GM18502 (cell line): ENCODE data around the gene CXCR6.

Experiments used
- ATAC-seq: cut with Tn5 transposase; IDR thresholded peaks from one replicate; pipeline ENCODE4 v1.9.1; 2021; ENCODE audit warnings: mild to moderate bottlenecking; ENCODE audit not compliant: unreplicated experiment, poor library complexity

Gene CXCR6

GRCh38 chr3:45966371-45966791, 23.1 kb downstream of the CXCR6 start:
- ATAC-seq = no peak

- ATAC-seq = no peak
These were observed 23.8 kb downstream of the CXCR6 start for GRCh38 chr3:45966950-45967640.

GRCh38 chr3:45967724-45968123, 24.5 kb downstream of the CXCR6 start:
- ATAC-seq = no peak

GRCh38 chr3:45968149-45968548, 24.9 kb downstream of the CXCR6 start:
- no peak for ATAC-seq

GRCh38 chr3:45968706-45969105, 25.4 kb downstream of the CXCR6 start:
- ATAC-seq = no peak

GRCh38 chr3:45969116-45969515, 25.9 kb downstream of the CXCR6 start:
- no peak for ATAC-seq

GRCh38 chr3:45969953-45970352, 26.7 kb downstream of the CXCR6 start:
- ATAC-seq = no peak

- ATAC-seq = no peak
These were observed 29.5 kb downstream of the CXCR6 start for GRCh38 chr3:45972534-45973402.

- ATAC-seq = no peak
These were observed 31.4 kb downstream of the CXCR6 start for GRCh38 chr3:45974686-45975085.

GRCh38 chr3:45975686-45976085, 32.4 kb downstream of the CXCR6 start:
- no peak for ATAC-seq

GRCh38 chr3:45976191-45977091, 33.2 kb downstream of the CXCR6 start:
- ATAC-seq = no peak

GRCh38 chr3:45978006-45978761, 34.9 kb downstream of the CXCR6 start:
- ATAC-seq = no peak

GRCh38 chr3:45979378-45979777, 36.1 kb downstream of the CXCR6 start:
- no peak for ATAC-seq

- ATAC-seq = no peak
These were observed 37.1 kb downstream of the CXCR6 start for GRCh38 chr3:45980229-45980813.

- no peak for ATAC-seq
These were observed 37.6 kb downstream of the CXCR6 start for GRCh38 chr3:45980819-45981218.

- ATAC-seq = no peak
These were observed 38.2 kb downstream of the CXCR6 start for GRCh38 chr3:45981346-45982074.

- no peak for ATAC-seq
These were observed 40.5 kb downstream of the CXCR6 start for GRCh38 chr3:45983770-45984169.

- ATAC-seq = no peak
These were observed 41.4 kb downstream of the CXCR6 start for GRCh38 chr3:45984331-45985312.
